HepG2 (cell line): ENCODE measurements around the gene EPS8L1.

Experiments used
- ATF4 ChIP-seq, 2 experiments: fragments of 450-650 bp in 1 of 2; sonication (generic) in 1 of 2; formaldehyde crosslinking; IDR thresholded peaks; 2 replicates each; pipeline versions ENCODE4 v1.5.0 to v1.8.0; 2020 to 2022; ENCODE audit warnings: mild to moderate bottlenecking in 1 of 2, missing genetic modification reagents in 1 of 2
- CREB1 ChIP-seq, 2 experiments: fragments of 450-650 bp in 1 of 2; IDR thresholded peaks; 2 replicates each; pipeline ENCODE4 v1.6.1; 2016 to 2017; ENCODE audit warnings: control low read depth in 1 of 2, mild to moderate bottlenecking in 1 of 2, missing compliant biosample characterization in 1 of 2, missing genetic modification characterization in 1 of 2
- ERF ChIP-seq: IDR thresholded peaks from 2 replicates; pipeline ENCODE4 v1.6.1; 2018; ENCODE audit warnings: missing biosample characterization, missing genetic modification reagents
- FOSL2 ChIP-seq: sonication (generic); formaldehyde crosslinking; IDR thresholded peaks from 2 replicates; pipeline ENCODE4 v1.4.0; 2020; ENCODE audit warnings: missing genetic modification reagents
- FOXJ3 ChIP-seq: sonication (generic); formaldehyde crosslinking; IDR thresholded peaks from 2 replicates; pipeline ENCODE4 v1.4.0; 2020; ENCODE audit warnings: missing genetic modification reagents, mild to moderate bottlenecking, borderline replicate concordance
- GABPA ChIP-seq, 2 experiments: IDR thresholded peaks; 2 replicates each; pipeline ENCODE4 v1.6.1; 2011 to 2016; ENCODE audit warnings: low read depth in 2 of 2, low read length in 1 of 2, missing biosample characterization in 1 of 2, missing genetic modification characterization in 1 of 2
- RARG ChIP-seq: sonication (generic); formaldehyde crosslinking; IDR thresholded peaks from 2 replicates; pipeline ENCODE4 v1.4.0; 2020; ENCODE audit warnings: low read depth, mild to moderate bottlenecking, missing genetic modification reagents
- TOE1 ChIP-seq: sonication (generic); formaldehyde crosslinking; IDR thresholded peaks from 2 replicates; pipeline ENCODE4 v1.4.0; 2020; ENCODE audit warnings: mild to moderate bottlenecking, missing genetic modification reagents
- ZNF143 ChIP-seq: sonication (generic); formaldehyde crosslinking; IDR thresholded peaks from 2 replicates; pipeline ENCODE4 v1.4.0; 2020; ENCODE audit warnings: missing genetic modification reagents
- ZNF7 ChIP-seq: IDR thresholded peaks from 2 replicates; pipeline ENCODE4 v1.6.1; 2016; ENCODE audit warnings: missing biosample characterization, missing genetic modification reagents
- TF ChIP-seq, protein P1 (sequence below): sonication (generic); formaldehyde crosslinking; IDR thresholded peaks from 2 replicates; pipeline ENCODE4 v1.5.1; 2020; ENCODE audit warnings: missing genetic modification reagents, mild to moderate bottlenecking, borderline replicate concordance
- TF ChIP-seq, protein P2 (sequence below): sonication (generic); formaldehyde crosslinking; IDR thresholded peaks from 2 replicates; pipeline ENCODE4 v1.4.0; 2020; ENCODE audit warnings: mild to moderate bottlenecking, missing genetic modification reagents
- TF ChIP-seq, protein P3 (sequence below): sonication (generic); formaldehyde crosslinking; IDR thresholded peaks from 2 replicates; pipeline ENCODE4 v1.5.0; 2020; ENCODE audit warnings: mild to moderate bottlenecking, missing genetic modification reagents, moderate library complexity
- TF ChIP-seq, protein P4 (sequence below): sonication (generic); formaldehyde crosslinking; IDR thresholded peaks from 2 replicates; pipeline ENCODE4 v1.5.1; 2020; ENCODE audit warnings: missing genetic modification reagents, mild to moderate bottlenecking, borderline replicate concordance

GRCh38 chr19:55067869-55068268 is 7.8 kb upstream of the EPS8L1 start:
- TF ChIP-seq FOSL2 (CRISPR knock-in tag) (no peak), ZNF143 (CRISPR knock-in tag) (no peak), ATF4 (CRISPR knock-in tag; IDR thresholded peaks at IDR 0.05) (no peak), FOXJ3 (CRISPR knock-in tag) (no peak), RARG (CRISPR knock-in tag) (no peak), CREB1 (IDR thresholded peaks at IDR 0.05) (no peak), CREB1 (CRISPR knock-in tag; IDR thresholded peaks at IDR 0.05) (no peak), GABPA (IDR thresholded peaks at IDR 0.05; ENCODE audit: low read depth, low read length) (no peak), GABPA (CRISPR knock-in tag; IDR thresholded peaks at IDR 0.05; ENCODE audit: low read depth) (no peak), ERF (CRISPR knock-in tag) (no peak), TOE1 (no peak), ZNF7 (CRISPR knock-in tag) (no peak)
- TF ChIP-seq, protein P1, sequence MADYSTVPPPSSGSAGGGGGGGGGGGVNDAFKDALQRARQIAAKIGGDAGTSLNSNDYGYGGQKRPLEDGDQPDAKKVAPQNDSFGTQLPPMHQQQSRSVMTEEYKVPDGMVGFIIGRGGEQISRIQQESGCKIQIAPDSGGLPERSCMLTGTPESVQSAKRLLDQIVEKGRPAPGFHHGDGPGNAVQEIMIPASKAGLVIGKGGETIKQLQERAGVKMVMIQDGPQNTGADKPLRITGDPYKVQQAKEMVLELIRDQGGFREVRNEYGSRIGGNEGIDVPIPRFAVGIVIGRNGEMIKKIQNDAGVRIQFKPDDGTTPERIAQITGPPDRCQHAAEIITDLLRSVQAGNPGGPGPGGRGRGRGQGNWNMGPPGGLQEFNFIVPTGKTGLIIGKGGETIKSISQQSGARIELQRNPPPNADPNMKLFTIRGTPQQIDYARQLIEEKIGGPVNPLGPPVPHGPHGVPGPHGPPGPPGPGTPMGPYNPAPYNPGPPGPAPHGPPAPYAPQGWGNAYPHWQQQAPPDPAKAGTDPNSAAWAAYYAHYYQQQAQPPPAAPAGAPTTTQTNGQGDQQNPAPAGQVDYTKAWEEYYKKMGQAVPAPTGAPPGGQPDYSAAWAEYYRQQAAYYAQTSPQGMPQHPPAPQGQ, result no peak
- TF ChIP-seq, protein P2, sequence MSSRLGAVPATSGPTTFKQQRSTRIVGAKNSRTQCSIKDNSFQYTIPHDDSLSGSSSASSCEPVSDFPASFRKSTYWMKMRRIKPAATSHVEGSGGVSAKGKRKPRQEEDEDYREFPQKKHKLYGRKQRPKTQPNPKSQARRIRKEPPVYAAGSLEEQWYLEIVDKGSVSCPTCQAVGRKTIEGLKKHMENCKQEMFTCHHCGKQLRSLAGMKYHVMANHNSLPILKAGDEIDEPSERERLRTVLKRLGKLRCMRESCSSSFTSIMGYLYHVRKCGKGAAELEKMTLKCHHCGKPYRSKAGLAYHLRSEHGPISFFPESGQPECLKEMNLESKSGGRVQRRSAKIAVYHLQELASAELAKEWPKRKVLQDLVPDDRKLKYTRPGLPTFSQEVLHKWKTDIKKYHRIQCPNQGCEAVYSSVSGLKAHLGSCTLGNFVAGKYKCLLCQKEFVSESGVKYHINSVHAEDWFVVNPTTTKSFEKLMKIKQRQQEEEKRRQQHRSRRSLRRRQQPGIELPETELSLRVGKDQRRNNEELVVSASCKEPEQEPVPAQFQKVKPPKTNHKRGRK (CRISPR knock-in tag), result no peak
- TF ChIP-seq, protein P3, sequence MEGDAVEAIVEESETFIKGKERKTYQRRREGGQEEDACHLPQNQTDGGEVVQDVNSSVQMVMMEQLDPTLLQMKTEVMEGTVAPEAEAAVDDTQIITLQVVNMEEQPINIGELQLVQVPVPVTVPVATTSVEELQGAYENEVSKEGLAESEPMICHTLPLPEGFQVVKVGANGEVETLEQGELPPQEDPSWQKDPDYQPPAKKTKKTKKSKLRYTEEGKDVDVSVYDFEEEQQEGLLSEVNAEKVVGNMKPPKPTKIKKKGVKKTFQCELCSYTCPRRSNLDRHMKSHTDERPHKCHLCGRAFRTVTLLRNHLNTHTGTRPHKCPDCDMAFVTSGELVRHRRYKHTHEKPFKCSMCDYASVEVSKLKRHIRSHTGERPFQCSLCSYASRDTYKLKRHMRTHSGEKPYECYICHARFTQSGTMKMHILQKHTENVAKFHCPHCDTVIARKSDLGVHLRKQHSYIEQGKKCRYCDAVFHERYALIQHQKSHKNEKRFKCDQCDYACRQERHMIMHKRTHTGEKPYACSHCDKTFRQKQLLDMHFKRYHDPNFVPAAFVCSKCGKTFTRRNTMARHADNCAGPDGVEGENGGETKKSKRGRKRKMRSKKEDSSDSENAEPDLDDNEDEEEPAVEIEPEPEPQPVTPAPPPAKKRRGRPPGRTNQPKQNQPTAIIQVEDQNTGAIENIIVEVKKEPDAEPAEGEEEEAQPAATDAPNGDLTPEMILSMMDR (CRISPR knock-in tag), result no peak
- TF ChIP-seq, protein P4, sequence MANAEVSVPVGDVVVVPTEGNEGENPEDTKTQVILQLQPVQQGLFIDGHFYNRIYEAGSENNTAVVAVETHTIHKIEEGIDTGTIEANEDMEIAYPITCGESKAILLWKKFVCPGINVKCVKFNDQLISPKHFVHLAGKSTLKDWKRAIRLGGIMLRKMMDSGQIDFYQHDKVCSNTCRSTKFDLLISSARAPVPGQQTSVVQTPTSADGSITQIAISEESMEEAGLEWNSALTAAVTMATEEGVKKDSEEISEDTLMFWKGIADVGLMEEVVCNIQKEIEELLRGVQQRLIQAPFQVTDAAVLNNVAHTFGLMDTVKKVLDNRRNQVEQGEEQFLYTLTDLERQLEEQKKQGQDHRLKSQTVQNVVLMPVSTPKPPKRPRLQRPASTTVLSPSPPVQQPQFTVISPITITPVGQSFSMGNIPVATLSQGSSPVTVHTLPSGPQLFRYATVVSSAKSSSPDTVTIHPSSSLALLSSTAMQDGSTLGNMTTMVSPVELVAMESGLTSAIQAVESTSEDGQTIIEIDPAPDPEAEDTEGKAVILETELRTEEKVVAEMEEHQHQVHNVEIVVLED (CRISPR knock-in tag), result no peak
